ENCODE measurements around the gene TOR1AIP2. TPM values are rescaled to one million over a fixed set of nuclear protein-coding genes. Genes with fewer than 3 reads are reported as not detected.

TOR1AIP2 gene
- 68.9 TPM for total RNA-seq

DNA sequence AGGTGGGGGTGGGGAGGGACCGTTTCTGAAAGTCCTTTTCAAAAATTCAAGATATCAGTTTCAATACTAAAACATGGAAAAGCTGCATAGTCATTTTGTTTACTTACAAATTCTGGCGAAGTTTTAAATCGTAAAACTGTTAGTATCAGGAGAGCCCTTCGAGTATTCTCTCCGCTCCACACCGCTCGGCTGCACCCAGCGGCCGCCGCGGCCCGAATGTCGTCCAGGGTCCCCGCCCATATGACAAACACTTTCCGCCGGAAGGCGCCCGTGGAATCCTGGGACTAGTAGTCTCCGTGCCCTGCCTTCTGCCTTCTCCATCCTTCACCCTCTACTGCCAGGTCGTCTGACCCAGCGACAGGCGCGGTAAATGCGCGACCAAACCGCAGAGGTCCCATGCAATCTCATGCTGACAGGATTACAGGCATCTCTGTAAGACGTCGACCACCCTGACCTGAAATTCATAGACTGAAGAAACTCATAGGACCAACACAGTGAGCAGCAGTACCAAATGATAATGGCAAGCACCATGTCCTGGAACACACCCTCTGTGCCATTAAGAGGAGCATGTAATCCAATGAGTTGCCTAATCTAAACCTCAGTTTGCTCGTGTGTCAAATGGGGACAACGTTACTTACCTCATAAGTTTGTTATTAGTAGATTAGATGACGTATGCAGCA, at the start of gene TOR1AIP2:
Gene TOR1AIP2, minus strand, starts transcription at position 218 of the 680 bp plus-strand sequence. CDS start 25,138 bp downstream, outside the sequence.

GRCh38 chr1:179882253-179883039, 4.8 kb upstream of the TOR1AIP2 start, which contains the start of gene TOR1AIP1:
Gene TOR1AIP1 (plus strand): TSS chr1:179882285. CDS start chr1:179882503, 218 bp downstream.

Other genes with a start within 250 kb of the TOR1AIP2 start
- gene FAM163A, start 134.5 kb downstream of the TOR1AIP2 start, total RNA-seq: 0.31 TPM
- gene TOR1AIP1, start 4.5 kb upstream of the TOR1AIP2 start, total RNA-seq: 25.7 TPM
- gene CEP350, start 77.0 kb upstream of the TOR1AIP2 start, total RNA-seq: 138 TPM

Measured in parietal lobe (tissue), 1 donor.